NB4 (cell line): ENCODE measurements around the gene RAC3.

Experiments used
- CTCF ChIP-seq: IDR thresholded peaks from one replicate; pipeline ENCODE4 v1.5.1; 2012; ENCODE audit warnings: low read depth, low read length
- MYC ChIP-seq: IDR thresholded peaks from 2 replicates; pipeline ENCODE4 v1.6.1; 2011; ENCODE audit warnings: low read depth, low read length
- POLR2A ChIP-seq: IDR thresholded peaks from 2 replicates; pipeline ENCODE4 v1.6.1; 2011; ENCODE audit warnings: mild to moderate bottlenecking; ENCODE audit not compliant: insufficient read length; ENCODE audit errors: extremely low read depth
- TF ChIP-seq, protein P1 (sequence below): IDR thresholded peaks from 2 replicates; pipeline ENCODE4 v1.6.1; 2011; ENCODE audit warnings: low read depth, low read length

- TF ChIP-seq CTCF (no peak), POLR2A (no peak), MYC (no peak)
- TF ChIP-seq, protein P1, sequence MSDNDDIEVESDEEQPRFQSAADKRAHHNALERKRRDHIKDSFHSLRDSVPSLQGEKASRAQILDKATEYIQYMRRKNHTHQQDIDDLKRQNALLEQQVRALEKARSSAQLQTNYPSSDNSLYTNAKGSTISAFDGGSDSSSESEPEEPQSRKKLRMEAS = no peak
Observed at GRCh38 chr17:82001571-82002056, 29.9 kb upstream of the RAC3 start.
